ENCODE measurements around the gene PLA2G5.
"Not testable (repeated sequence)": the region's sequence is repeated elsewhere in the genome, so short reads cannot be mapped to it uniquely, and the experiment has no call there.

The PLA2G5 gene

DNA sequence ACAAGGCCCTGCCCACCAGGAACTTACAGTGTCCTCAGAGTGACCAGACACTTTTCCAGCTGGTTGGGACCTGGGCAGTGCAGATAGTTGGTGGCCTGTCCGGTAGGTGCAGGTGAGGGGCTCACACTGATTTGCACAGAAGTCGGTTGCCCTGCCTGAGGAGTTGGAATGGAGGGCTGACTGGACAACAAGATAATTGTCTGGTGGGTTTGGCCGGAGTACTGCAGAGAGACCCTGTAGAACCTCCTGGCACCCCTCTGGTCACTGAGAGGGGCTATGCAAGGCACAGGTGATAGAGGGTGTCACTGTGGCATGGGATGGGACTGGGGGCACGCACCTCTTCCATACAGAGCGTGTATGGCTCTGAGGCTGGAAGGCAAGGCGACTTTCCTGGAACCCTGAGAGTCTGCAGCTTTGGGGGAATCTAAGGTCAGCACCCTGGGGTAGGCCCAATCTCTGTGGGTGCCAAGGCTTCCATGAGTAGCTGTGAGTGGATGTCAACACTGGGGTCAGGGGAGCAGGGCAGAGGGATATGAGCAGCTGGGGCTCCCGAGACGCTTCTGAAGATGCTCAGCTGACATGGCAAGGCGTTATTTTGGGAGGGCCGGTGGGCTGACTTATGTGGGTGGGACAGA lies 56.9 kb downstream of the PLA2G5 start:
- H3K27ac ChIP-seq = no peak overlapping the region
- TF ChIP-seq ZFX (IDR thresholded peaks at IDR 0.05) = no peak
- TF ChIP-seq, protein P1, sequence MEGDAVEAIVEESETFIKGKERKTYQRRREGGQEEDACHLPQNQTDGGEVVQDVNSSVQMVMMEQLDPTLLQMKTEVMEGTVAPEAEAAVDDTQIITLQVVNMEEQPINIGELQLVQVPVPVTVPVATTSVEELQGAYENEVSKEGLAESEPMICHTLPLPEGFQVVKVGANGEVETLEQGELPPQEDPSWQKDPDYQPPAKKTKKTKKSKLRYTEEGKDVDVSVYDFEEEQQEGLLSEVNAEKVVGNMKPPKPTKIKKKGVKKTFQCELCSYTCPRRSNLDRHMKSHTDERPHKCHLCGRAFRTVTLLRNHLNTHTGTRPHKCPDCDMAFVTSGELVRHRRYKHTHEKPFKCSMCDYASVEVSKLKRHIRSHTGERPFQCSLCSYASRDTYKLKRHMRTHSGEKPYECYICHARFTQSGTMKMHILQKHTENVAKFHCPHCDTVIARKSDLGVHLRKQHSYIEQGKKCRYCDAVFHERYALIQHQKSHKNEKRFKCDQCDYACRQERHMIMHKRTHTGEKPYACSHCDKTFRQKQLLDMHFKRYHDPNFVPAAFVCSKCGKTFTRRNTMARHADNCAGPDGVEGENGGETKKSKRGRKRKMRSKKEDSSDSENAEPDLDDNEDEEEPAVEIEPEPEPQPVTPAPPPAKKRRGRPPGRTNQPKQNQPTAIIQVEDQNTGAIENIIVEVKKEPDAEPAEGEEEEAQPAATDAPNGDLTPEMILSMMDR (conservative IDR thresholded peaks at IDR 0.05) = no peak

DNA sequence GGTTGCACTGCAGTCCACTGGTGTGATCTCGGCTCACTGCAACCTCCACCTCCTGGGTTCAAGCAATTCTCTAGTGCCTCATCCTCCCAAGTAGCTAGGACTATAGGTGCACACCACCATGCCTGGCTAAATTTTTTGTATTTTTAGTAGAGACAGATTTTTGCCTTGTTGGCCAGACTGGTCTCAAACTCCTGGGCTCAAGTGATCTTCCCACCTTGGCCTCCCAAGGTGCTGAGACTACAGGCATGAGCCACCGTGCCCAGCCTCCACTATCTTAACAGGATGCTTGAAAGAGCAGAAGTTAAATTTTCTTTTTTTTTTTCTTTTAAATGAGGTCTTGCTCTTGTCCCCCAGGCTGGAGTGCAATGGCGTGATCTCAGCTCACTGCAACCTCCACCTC lies 60.5 kb downstream of the PLA2G5 start:
- not testable (repeated sequence) for H3K27ac ChIP-seq

DNA sequence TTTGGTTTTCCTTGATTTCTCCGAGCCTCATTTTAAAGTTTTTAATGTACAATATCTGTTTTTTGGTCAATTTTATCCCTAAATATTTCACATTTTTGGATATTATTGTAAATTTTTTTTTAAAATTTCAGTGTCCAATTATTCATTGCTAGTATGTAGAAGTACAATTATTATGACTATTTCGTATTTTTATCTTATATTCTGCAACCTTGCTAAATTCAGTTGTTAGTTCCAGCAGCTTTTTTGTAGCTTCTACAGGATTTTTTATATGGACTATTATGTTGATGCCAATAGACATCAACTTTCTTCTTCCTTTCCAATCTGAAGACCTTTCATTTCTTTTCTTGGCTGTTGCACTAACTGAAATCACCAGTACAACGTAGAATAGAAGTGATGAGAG lies 65.0 kb downstream of the PLA2G5 start:
- no peak overlapping the region for H3K27ac ChIP-seq
- TF ChIP-seq ZFX (IDR thresholded peaks at IDR 0.05) = no peak
- TF ChIP-seq, protein P1 (conservative IDR thresholded peaks at IDR 0.05) = no peak

DNA sequence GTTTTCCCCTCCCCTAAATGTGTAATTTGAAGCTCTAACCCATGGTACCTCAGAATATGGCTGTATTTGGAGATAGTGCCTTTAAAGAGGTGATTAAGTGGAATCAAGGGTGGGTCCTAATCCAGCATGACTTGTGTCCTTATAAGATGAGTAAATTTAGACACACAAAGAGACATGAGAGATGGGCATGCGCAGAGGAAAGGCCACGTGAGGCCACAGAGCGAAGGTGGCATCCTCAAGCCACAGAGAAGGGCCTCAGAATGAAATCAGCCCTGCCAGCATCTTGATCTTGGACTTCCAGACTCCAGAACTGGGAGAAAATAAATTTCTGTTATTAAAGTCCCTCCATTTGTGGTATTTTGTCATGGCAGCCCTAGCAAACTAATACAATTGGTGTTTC lies 66.3 kb downstream of the PLA2G5 start:
- TF ChIP-seq, protein P1 (conservative IDR thresholded peaks at IDR 0.05) = no peak
- TF ChIP-seq ZFX (IDR thresholded peaks at IDR 0.05) = no peak
- H3K27ac ChIP-seq = no peak overlapping the region

- TF ChIP-seq, protein P1 (conservative IDR thresholded peaks at IDR 0.05) = no peak
- no peak for TF ChIP-seq ZFX (IDR thresholded peaks at IDR 0.05)
- peak overlapping the region; percentile 59 for H3K27ac ChIP-seq
Observed at GRCh38 chr1:20137055-20137454, 67.1 kb downstream of the PLA2G5 start.

DNA sequence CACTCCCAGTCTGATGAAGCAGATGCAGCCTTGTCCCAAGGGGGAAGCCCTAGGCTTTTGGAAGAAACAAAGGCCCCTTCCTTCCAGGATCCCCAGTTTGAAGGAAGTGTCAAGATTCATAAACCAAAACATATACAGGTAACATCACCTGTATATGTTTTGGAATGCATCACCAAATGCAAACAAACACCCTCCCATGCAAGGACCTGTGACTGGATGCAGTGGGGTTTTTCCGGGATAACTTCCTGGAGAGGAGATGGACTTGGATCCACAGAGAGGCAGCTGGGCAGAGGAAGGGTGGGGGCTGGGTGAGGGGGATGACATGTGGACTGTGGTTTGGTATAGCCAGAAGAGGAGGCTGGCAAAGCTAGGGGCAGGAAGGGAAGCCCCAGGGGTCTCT lies 67.6 kb downstream of the PLA2G5 start:
- no peak for TF ChIP-seq ZFX (IDR thresholded peaks at IDR 0.05)
- TF ChIP-seq, protein P1 (conservative IDR thresholded peaks at IDR 0.05) = no peak
- peak overlapping the region; percentile 59 for H3K27ac ChIP-seq

- TF ChIP-seq, protein P1 (conservative IDR thresholded peaks at IDR 0.05) = no peak
- no peak for TF ChIP-seq ZFX (IDR thresholded peaks at IDR 0.05)
- peak overlapping the region; percentile 59; the same call in 1 of the 2 replicates for H3K27ac ChIP-seq
Observed at GRCh38 chr1:20138346-20138745, 68.4 kb downstream of the PLA2G5 start.

DNA sequence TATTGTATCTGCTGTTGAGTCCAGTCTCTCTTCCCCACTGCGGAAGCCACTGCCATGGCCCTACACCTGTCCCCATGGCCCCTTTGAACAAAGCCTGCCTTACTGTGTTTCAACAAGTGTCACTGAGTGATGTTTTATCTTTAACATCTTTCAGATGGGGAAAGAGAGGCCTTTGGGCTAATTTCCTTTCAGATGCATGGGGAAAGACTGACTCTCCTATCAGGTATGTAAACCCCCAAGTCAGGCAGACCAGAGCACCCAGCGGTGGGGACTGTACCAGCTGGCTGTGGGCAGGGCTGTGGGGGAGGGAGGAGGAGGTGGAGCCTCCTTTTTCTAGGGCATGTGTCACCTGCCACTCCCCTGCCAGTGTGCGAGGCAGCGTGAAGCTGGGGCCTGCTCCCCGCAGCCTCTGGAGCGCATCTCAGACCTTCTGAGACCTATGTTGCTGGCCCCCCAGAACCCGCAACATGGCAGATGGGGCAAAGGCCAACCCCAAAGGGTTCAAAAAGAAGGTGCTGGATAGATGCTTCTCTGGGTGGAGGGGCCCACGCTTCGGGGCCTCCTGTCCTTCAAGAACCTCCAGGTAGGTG lies 69.1 kb downstream of the PLA2G5 start, which contains the start of gene PLA2G2F:
Gene PLA2G2F (plus strand): TSS at position 363 of the 590 bp plus-strand sequence. CDS start 105 bp downstream, at position 468.
- peak within 1 kb of the TSS; percentile 59 for H3K27ac ChIP-seq
- TF ChIP-seq, protein P1 (conservative IDR thresholded peaks at IDR 0.05) = no peak
